ENCODE data around the gene MAP3K14.

GRCh38 chr17:45271603-45272002 is 45.2 kb downstream of the MAP3K14 start:
- TF ChIP-seq CTCF (IDR thresholded peaks at IDR 0.05) (no peak), EZH2 (IDR thresholded peaks at IDR 0.05) (no peak)

Measured in neural progenitor cell (in vitro differentiated cells).